Endothelial cell of umbilical vein (primary cell): ENCODE measurements around the gene GKN2. TPM values are rescaled to one million over a fixed set of nuclear protein-coding genes. Genes with fewer than 3 reads are reported as not detected.

Experiments used
- BruUV-seq: library from RNA; stranded (reverse); fragments of 400-500 nt; replicated peaks from 2 replicates; lab custom pipeline; 2021; lab: Mats Ljungman, UMichigan
- CTCF ChIA-PET: fragments of 300-600, 350-600 bp; sonication (Branson Sonifier 250); formaldehyde crosslinking; loops from one replicate; lab custom pipeline; 2021; ENCODE audit warnings: antibody characterized with exemption, inconsistent platforms; lab: Charles Lee
- POLR2A ChIA-PET: fragments of 300-600, 350-600 bp; sonication (Branson Sonifier 250); formaldehyde crosslinking; loops from one replicate; lab custom pipeline; 2021; ENCODE audit warnings: antibody characterized with exemption, inconsistent platforms; lab: Charles Lee
- DNase-seq: peaks from one replicate; pipeline ENCODE4 v3.0.0-alpha.2; 2011; ENCODE audit warnings: low read depth, low spot score
- FAIRE-seq: peaks from 2 replicates; lab custom pipeline; 2011; peaks lifted over from hg19 to GRCh38; lab: Jason Lieb, UNC
- H2AFZ ChIP-seq: 2 replicates; pipeline ENCODE4 v1.6.0; 2012; ENCODE audit warnings: low read depth, low read length, control low read depth, inconsistent platforms
- H3K27ac ChIP-seq: 2 replicates; pipeline ENCODE4 v1.5.1; 2011; ENCODE audit warnings: low read depth, mild to moderate bottlenecking, control low read depth, low read length, moderate library complexity; ENCODE audit not compliant: insufficient read depth
- H3K27me3 ChIP-seq, 2 experiments: 2 replicates each; pipeline versions ENCODE4 v1.6.0 to v1.6.1; 2011; ENCODE audit warnings: low read length in 2 of 2, mixed read lengths in 1 of 2; ENCODE audit not compliant: control insufficient read depth in 2 of 2, insufficient read depth in 2 of 2
- H3K36me3 ChIP-seq, 2 experiments: 2 replicates in 1 of 2; 3 replicates in 1 of 2; pipeline ENCODE4 v1.5.1; 2011; ENCODE audit warnings: low read length in 2 of 2, mild to moderate bottlenecking in 1 of 2, moderate library complexity in 1 of 2; ENCODE audit not compliant: control insufficient read depth in 2 of 2, insufficient read depth in 2 of 2; ENCODE audit errors: extremely low read depth in 1 of 2
- H3K4me1 ChIP-seq: 3 replicates; pipeline ENCODE4 v1.5.1; 2011; ENCODE audit warnings: mild to moderate bottlenecking, low read length; ENCODE audit not compliant: control insufficient read depth, insufficient read depth; ENCODE audit errors: extremely low read depth
- H3K4me2 ChIP-seq: 2 replicates; pipeline ENCODE4 v1.6.1; 2011; ENCODE audit warnings: low read length, control low read depth, mixed read lengths; ENCODE audit not compliant: insufficient read depth
- H3K4me3 ChIP-seq, 3 experiments: fragments of 200-600 bp in 1 of 3; sonication (generic), shearing (Covaris generic) in 1 of 3; replicated peaks in 1 of 3; 2 replicates each; pipeline ENCODE4 v1.5.1; 2011 to 2016; ENCODE audit warnings: control low read depth in 3 of 3, low read length in 3 of 3, mild to moderate bottlenecking in 2 of 3, inconsistent platforms in 1 of 3, low read depth in 1 of 3, moderate library complexity in 1 of 3; ENCODE audit not compliant: insufficient read depth in 1 of 3
- H3K79me2 ChIP-seq: 2 replicates; pipeline ENCODE4 v1.6.0; 2012; ENCODE audit warnings: low read length, inconsistent platforms; ENCODE audit not compliant: control insufficient read depth, insufficient read depth
- H3K9ac ChIP-seq: replicated peaks from 2 replicates; pipeline ENCODE3; 2011; ENCODE audit warnings: low read length, control low read depth; ENCODE audit not compliant: insufficient read depth; ENCODE audit errors: extremely low read depth
- H3K9me1 ChIP-seq: replicated peaks from 3 replicates; pipeline ENCODE4 v1.6.0; 2011; ENCODE audit warnings: mild to moderate bottlenecking, low read length; ENCODE audit not compliant: control insufficient read depth, insufficient read depth; ENCODE audit errors: extremely low read depth
- H3K9me3 ChIP-seq: replicated peaks from 2 replicates; pipeline ENCODE4 v1.5.1; 2012; ENCODE audit warnings: low read length, inconsistent platforms; ENCODE audit not compliant: control insufficient read depth, insufficient read depth
- H4K20me1 ChIP-seq: replicated peaks from 2 replicates; pipeline ENCODE3; 2011; ENCODE audit warnings: mild to moderate bottlenecking, low read length; ENCODE audit not compliant: control insufficient read depth, insufficient read depth; ENCODE audit errors: extremely low read depth
- CTCF ChIP-seq, 2 donors: IDR thresholded peaks; 1 replicate in 1 of 2; 2 replicates in 1 of 2; pipeline ENCODE4 v1.5.1; 2011; ENCODE audit warnings: low read length in 2 of 2, mild to moderate bottlenecking in 2 of 2, moderate library complexity in 2 of 2, control low read depth in 1 of 2, inconsistent platforms in 1 of 2, low read depth in 1 of 2; ENCODE audit not compliant: insufficient read depth in 1 of 2; ENCODE audit errors: extremely low read depth in 1 of 2
- EZH2 ChIP-seq: IDR thresholded peaks from 2 replicates; pipeline ENCODE4 v1.6.1; 2012; ENCODE audit warnings: borderline replicate concordance, low read depth, mild to moderate bottlenecking, moderate library complexity, low read length, inconsistent platforms; ENCODE audit not compliant: severe bottlenecking
- FOS ChIP-seq: IDR thresholded peaks from 2 replicates; pipeline ENCODE4 v1.6.1; 2011; ENCODE audit warnings: mild to moderate bottlenecking, low read length, moderate library complexity, borderline replicate concordance; ENCODE audit not compliant: insufficient read depth
- GATA2 ChIP-seq: IDR thresholded peaks from 2 replicates; pipeline ENCODE4 v1.7.0; 2011; ENCODE audit warnings: low read depth, mild to moderate bottlenecking, moderate library complexity, mixed read lengths, low read length; ENCODE audit not compliant: insufficient read length, insufficient read depth
- JUN ChIP-seq: IDR thresholded peaks from 2 replicates; pipeline ENCODE4 v1.6.1; 2011; ENCODE audit warnings: borderline replicate concordance, low read depth; ENCODE audit not compliant: insufficient read length, insufficient read depth
- MYC ChIP-seq: IDR thresholded peaks from one replicate; pipeline ENCODE4 v1.6.1; 2011; ENCODE audit warnings: mild to moderate bottlenecking, low read depth, low read length
- POLR2A ChIP-seq: IDR thresholded peaks from 2 replicates; pipeline ENCODE4 v1.6.1; 2012; ENCODE audit warnings: low read depth, mild to moderate bottlenecking, control low read depth, low read length
- POLR2AphosphoS5 ChIP-seq: IDR thresholded peaks from 2 replicates; pipeline ENCODE4 v1.6.1; 2012; ENCODE audit warnings: low read depth, mild to moderate bottlenecking, control low read depth, low read length, moderate library complexity; ENCODE audit not compliant: insufficient read depth
- dilution Hi-C: fragments of 300-500 bp; cut with MboI; formaldehyde crosslinking; loops from one replicate; pipeline ENCODE4 v1.15.0; 2019; ENCODE audit warnings: low sequenced_read_pairs; ENCODE audit not compliant: extremely low pct_ligation_motif_present
- intact Hi-C: fragments of 100-400 bp; cut with micrococcal nuclease; formaldehyde crosslinking; loops from one replicate; pipeline ENCODE4 v1.10.0; 2022
- polyA plus RNA-seq, 4 experiments: library from polyadenylated mRNA; depleted of rRNA in 3 of 4; stranded (reverse) in 3 of 4; unstranded in 1 of 4; fragments of >200 nt; gene quantifications; 2 replicates each; pipeline versions ENCODE4 v1.2.1 to v1.2.3, GENCODE V29; 2011 to 2012; ENCODE audit warnings: missing spikeins in 1 of 4
- total RNA-seq: library from RNA; stranded (reverse); gene quantifications from 2 replicates; pipeline ENCODE4 v1.2.3, GENCODE V29; 2021
- TF ChIP-seq, protein P1 (sequence below): IDR thresholded peaks from 2 replicates; pipeline ENCODE4 v1.6.1; 2011; ENCODE audit not compliant: insufficient read depth, insufficient read length

The GKN2 gene
- total and polyA plus RNA-seq, 2 donors (not counting 3 experiments of a cell fraction or from before 2014, with no cell fraction given): not detected

GRCh38 chr2:68977453-68977852 is 24.8 kb upstream of the GKN2 start:
- POLR2A ChIA-PET: no interaction called here
- Histone ChIP-seq H3K9me3 (no peaks in the 10 kb centered on the region), H3K27ac (no peak overlapping the region), H3K9me1 (no peaks in the 10 kb centered on the region), H3K4me1 (no peaks in the 10 kb centered on the region), H3K79me2 (no peaks in the 10 kb centered on the region), H4K20me1 (no peaks in the 10 kb centered on the region), H3K9ac (no peak overlapping the region), H3K4me2 (no peak overlapping the region), H3K36me3 (no peaks in the 10 kb centered on the region), H2AFZ (no peak overlapping the region), H3K4me3 (no peak overlapping the region), H3K27me3 (peaks cover 21 to 24% of the 10 kb centered on the region in 2 experiments)
- DNase-seq (no peak), FAIRE-seq (no peak)
- CTCF ChIA-PET: no interaction called here
- TF ChIP-seq CTCF (IDR thresholded peaks at IDR 0.05; ENCODE audit: extremely low read depth in 1 of 2, insufficient read depth in 1 of 2, low read depth in 1 of 2, low read length in 2 of 2) (no peak), POLR2AphosphoS5 (no peak), FOS (no peak), JUN (no peak), MYC (no peak), EZH2 (no peak), GATA2 (no peak), POLR2A (no peak)
- TF ChIP-seq, protein P1, sequence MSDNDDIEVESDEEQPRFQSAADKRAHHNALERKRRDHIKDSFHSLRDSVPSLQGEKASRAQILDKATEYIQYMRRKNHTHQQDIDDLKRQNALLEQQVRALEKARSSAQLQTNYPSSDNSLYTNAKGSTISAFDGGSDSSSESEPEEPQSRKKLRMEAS: no peak
- no TSS peak for BruUV-seq
- dilution Hi-C loops (no loop called here), intact Hi-C loops (no loop called here)
